Vagina (tissue), 2 donors: ENCODE data around the gene CYREN.

Experiments used
- CTCF ChIP-seq, 3 experiments: fragments of 450-650 bp in 2 of 3; fragments of 200-600 bp in 1 of 3; sonication (generic) in 1 of 3; IDR thresholded peaks; one replicate each; pipeline ENCODE4 v1.5.1; 2017 to 2019; ENCODE audit warnings: antibody characterized with exemption in 3 of 3, mild to moderate bottlenecking in 2 of 3, moderate library complexity in 2 of 3
- POLR2A ChIP-seq, 2 donors: fragments of 450-650 bp; IDR thresholded peaks; one replicate each; pipeline ENCODE4 v1.6.1; 2017; ENCODE audit warnings: antibody characterized with exemption in 2 of 2, mild to moderate bottlenecking in 2 of 2, moderate library complexity in 2 of 2

- TF ChIP-seq CTCF (IDR thresholded peaks at IDR 0.05) (no peak), POLR2A (IDR thresholded peaks at IDR 0.05) (no peak)
Observed at GRCh38 chr7:135160858-135161653, 9.5 kb downstream of the CYREN start.
